ENCODE data around the gene TAGLN2.
A peak's percentile ranks its signal among the peaks of the same experiment; 100 is the strongest.

TAGLN2 gene

DNA sequence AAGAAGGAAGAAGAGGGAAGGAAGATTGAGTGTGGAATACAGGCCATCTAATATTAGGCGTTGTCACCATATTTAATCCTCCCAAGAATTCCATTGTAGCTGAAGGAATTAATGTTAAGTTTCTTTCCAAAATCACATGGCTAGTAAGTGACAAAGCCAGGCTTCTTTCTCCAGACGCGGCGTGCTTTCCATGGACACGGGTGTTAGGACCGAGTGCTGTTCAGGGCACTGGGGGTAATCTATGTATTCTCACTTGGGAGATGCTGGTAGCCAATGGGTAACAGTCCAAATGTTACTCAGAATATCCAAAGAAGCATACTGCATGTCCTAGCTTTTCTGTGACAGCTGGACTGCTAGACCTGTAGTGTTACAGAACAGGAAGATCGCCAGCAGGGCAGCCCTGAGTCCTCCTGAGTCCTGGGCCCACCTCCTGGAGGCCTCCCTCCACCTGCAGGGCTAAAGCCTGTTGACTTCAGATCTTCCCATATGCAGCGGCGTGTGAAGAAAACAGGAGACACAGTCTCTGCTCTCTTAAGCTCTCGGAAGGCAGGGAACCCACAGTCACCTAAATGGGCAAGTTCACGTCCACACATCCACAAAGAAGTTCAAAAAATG is 14.8 kb upstream of the TAGLN2 start:
- DNase-seq = peak; percentile 95
- Histone ChIP-seq H3K36me3 (peaks cover 78% of the 10 kb centered on the region), H3K4me3 (ENCODE audit: low read depth, low read length) (peak overlapping the region; percentile 0; the same call in 1 of the 2 replicates), H3K27me3 (ENCODE audit: insufficient read depth, low read depth, severe bottlenecking) (no peaks in the 10 kb centered on the region), H3K9me3 (ENCODE audit: severe bottlenecking) (no peaks in the 10 kb centered on the region), H3K27ac (peak overlapping the region; percentile 97)
- TF ChIP-seq, protein P1, sequence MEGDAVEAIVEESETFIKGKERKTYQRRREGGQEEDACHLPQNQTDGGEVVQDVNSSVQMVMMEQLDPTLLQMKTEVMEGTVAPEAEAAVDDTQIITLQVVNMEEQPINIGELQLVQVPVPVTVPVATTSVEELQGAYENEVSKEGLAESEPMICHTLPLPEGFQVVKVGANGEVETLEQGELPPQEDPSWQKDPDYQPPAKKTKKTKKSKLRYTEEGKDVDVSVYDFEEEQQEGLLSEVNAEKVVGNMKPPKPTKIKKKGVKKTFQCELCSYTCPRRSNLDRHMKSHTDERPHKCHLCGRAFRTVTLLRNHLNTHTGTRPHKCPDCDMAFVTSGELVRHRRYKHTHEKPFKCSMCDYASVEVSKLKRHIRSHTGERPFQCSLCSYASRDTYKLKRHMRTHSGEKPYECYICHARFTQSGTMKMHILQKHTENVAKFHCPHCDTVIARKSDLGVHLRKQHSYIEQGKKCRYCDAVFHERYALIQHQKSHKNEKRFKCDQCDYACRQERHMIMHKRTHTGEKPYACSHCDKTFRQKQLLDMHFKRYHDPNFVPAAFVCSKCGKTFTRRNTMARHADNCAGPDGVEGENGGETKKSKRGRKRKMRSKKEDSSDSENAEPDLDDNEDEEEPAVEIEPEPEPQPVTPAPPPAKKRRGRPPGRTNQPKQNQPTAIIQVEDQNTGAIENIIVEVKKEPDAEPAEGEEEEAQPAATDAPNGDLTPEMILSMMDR (IDR thresholded peaks at IDR 0.05; ENCODE audit: low read depth, low read length) = no peak

DNA sequence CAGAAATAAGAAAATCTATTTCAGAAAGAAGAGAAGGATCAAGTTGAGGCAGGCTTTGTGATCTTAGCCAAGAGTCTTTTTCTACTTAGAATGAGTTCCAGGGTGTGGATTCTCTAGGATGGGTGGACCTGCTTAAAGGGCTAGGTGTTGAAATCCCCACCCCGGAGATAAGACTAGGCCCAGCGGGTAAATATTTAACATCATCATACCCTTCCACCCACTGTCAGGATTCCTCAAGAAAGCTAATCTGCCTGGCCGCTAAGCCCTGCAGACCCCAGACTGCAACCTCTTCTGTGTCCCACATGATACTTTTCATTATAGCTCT is 14.3 kb upstream of the TAGLN2 start:
- H3K36me3 ChIP-seq = peaks cover 83% of the 10 kb centered on the region
- no peaks in the 10 kb centered on the region for H3K9me3 ChIP-seq (ENCODE audit: severe bottlenecking)
- no peaks in the 10 kb centered on the region for H3K27me3 ChIP-seq (ENCODE audit: insufficient read depth, low read depth, severe bottlenecking)
- TF ChIP-seq, protein P1 (IDR thresholded peaks at IDR 0.05; ENCODE audit: low read depth, low read length) = no peak
- H3K4me3 ChIP-seq (ENCODE audit: low read depth, low read length) = peak overlapping the region; percentile 0; the same call in 1 of the 2 replicates
- no peak for DNase-seq
- peak overlapping the region; percentile 97 for H3K27ac ChIP-seq

DNA sequence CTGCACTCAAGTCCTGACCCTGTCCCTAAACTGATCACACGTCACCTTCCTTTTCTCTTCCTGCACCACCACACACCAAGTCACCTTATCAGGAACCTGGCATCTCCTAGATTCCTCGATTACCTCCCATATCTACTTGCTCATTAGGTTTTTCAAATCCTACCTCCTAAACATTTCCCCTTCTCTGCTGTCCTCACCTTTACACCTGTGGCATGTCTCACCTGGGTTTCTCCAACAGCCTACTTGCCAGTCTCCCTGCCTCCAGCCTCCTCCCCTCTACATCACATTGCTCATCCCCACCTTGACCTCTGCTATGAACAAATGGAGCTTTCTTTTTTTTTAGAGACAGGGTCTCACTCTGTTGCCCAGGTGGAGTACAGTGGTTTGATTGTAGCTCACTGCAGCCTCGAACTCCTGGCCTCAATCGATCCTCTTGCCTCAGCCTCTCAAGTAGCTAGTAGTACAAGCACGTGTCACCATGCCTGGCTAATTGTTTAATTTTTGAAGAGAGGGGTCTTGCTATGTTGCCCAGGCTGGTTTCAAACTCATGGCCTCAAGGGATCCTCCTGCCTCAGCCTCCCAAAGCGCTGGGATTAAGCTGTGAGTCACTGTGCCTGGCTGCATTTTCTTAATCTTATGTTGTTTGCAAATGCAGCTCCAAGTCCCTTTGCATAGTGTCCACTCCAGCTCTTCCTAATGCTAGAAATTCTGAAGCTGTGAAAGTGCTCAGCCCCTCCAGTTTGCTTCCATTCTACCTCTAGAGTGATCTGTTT is 13.8 kb upstream of the TAGLN2 start:
- TF ChIP-seq, protein P1 (IDR thresholded peaks at IDR 0.05; ENCODE audit: low read depth, low read length) = no peak
- Histone ChIP-seq H3K27me3 (ENCODE audit: insufficient read depth, low read depth, severe bottlenecking) (no peaks in the 10 kb centered on the region), H3K27ac (peak overlapping the region; percentile 97)

DNA sequence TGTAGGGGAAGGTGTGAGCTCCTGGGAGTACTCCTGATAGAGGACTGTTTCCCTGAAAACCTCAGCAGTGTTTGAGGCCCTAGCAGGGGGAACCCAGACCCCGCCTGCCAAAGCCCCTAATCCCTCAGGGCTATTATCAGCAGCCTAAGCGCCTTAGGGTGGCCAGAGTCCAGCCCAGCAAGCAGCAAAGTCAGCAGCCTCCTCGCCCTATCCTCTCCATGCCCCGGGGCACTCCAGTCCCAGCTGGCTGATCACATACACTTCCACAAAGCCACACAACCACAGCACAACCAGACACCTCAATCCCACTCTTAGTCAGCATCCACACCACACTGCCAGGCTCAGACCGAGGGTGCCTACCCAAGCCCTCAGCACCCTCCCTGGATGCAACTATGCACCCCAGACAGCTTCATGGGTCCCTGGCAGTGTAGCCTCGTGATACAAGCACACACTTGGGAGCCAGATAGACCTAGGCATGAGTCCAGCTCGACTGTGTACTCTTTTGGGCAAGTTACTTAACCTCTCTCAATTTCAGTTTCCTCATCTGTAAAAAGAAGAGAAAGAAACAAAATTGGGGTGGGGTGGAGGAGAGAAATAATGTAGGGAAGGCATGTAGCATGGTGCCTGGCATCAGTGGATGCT is 13.0 kb upstream of the TAGLN2 start:
- peak; percentile 99 for DNase-seq
- H3K27ac ChIP-seq = peak overlapping the region; percentile 97
- H3K36me3 ChIP-seq = peaks cover 96% of the 10 kb centered on the region

More for the DNA sequence above, 13.8 kb upstream of the TAGLN2 start:
- no peaks in the 10 kb centered on the region for H3K9me3 ChIP-seq (ENCODE audit: severe bottlenecking)
- no peak overlapping the region for H3K4me3 ChIP-seq (ENCODE audit: low read depth, low read length)
- peak; percentile 45 for DNase-seq
- peaks cover 88% of the 10 kb centered on the region for H3K36me3 ChIP-seq

DNA sequence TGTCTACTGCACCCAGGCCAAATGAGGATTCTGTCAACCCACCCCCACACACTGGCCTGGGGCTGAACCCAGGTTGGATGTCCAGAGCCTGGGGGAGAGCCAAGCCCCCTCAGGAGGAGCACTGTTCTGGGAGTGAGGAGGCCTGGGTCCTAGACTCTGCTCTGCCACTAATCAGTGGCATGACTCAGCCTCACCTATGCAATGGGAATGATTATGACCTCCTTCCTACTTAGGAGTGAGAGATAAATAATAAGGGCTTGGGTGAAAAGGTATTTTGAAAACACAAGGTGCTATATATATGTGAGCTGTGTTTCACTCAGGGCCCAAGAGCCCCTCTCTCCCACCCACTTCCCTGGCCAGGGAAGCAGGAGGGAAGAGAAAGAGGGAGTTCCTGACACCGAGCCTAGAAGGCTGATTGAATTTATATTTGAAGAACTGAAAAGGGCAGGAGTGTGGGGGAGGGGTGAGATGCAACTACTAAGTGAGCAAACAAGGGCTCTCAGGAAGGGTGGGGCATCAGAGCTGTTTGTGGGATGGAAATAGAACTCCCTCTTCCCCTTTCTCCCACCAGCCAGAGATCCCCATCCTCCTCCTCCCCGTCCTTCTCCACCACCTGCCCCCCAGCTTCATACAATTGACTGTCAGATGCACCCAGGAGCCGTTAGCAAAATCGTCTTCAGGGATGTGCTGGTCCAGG is 11.9 kb upstream of the TAGLN2 start:
- TF ChIP-seq, protein P1 (IDR thresholded peaks at IDR 0.05; ENCODE audit: low read depth, low read length) = no peak
- Histone ChIP-seq H3K27ac (peak overlapping the region; percentile 97), H3K27me3 (ENCODE audit: insufficient read depth, low read depth, severe bottlenecking) (no peaks in the 10 kb centered on the region), H3K9me3 (ENCODE audit: severe bottlenecking) (no peaks in the 10 kb centered on the region), H3K36me3 (peaks cover 96% of the 10 kb centered on the region), H3K4me3 (ENCODE audit: low read depth, low read length) (peak overlapping the region; percentile 38)
- DNase-seq = peak; percentile 74

More for the DNA sequence above, 13.0 kb upstream of the TAGLN2 start:
- Histone ChIP-seq H3K27me3 (ENCODE audit: insufficient read depth, low read depth, severe bottlenecking) (no peaks in the 10 kb centered on the region), H3K9me3 (ENCODE audit: severe bottlenecking) (no peaks in the 10 kb centered on the region), H3K4me3 (ENCODE audit: low read depth, low read length) (peak overlapping the region; percentile 38)
- TF ChIP-seq, protein P1 (IDR thresholded peaks at IDR 0.05; ENCODE audit: low read depth, low read length) = no peak

Measured in WERI-Rb-1 (cell line).